T47D (cell line): ENCODE measurements around the gene MS4A6A.
"Not testable (repeated sequence)": the region's sequence is repeated elsewhere in the genome, so short reads cannot be mapped to it uniquely, and the experiment has no call there.

Source experiments
- DNase-seq, 2 experiments: peaks; one replicate each; pipeline versions ENCODE4 v3.0.0 to v3.0.0-alpha.2; 2011 to 2012; ENCODE audit warnings: low read depth in 1 of 2, low spot score in 1 of 2
- JUND ChIP-seq: IDR thresholded peaks from 2 replicates; pipeline ENCODE4 v1.6.1; 2012; ENCODE audit warnings: low read depth
- in situ Hi-C: cut with HindIII; loops from 2 replicates; pipeline ENCODE4 v1.10.0; 2016; ENCODE audit warnings: low sequenced_read_pairs, low pct_unique_long_range_greater_than_20kb

Gene MS4A6A

GRCh38 chr11:60182541-60183330 is at the start of gene MS4A6A:
TSS of gene MS4A6A (minus strand) at chr11:60183083. CDS start at chr11:60181727, 1,356 bp downstream.
- no peak for TF ChIP-seq JUND
- in situ Hi-C loops = no loop called here

GRCh38 chr11:60230681-60231080 is 47.8 kb upstream of the MS4A6A start:
- no peak for TF ChIP-seq JUND
- in situ Hi-C loops = no loop called here
- DNase-seq = no peak

More at GRCh38 chr11:60182541-60183330, at the start of gene MS4A6A:
- no peak for DNase-seq

- TF ChIP-seq JUND = no peak
- DNase-seq = no peak
- in situ Hi-C loops = no loop called here
These were observed 39.3 kb upstream of the MS4A6A start for GRCh38 chr11:60222141-60222540.

- TF ChIP-seq JUND = no peak
- no peak for DNase-seq
- in situ Hi-C loops = no loop called here
These were observed 38.8 kb upstream of the MS4A6A start for GRCh38 chr11:60221692-60222091.

GRCh38 chr11:60221181-60221580 is 38.3 kb upstream of the MS4A6A start:
- in situ Hi-C loops = no loop called here
- TF ChIP-seq JUND = no peak
- DNase-seq = no peak

GRCh38 chr11:60214386-60214785 is 31.5 kb upstream of the MS4A6A start:
- no peak for DNase-seq
- no peak for TF ChIP-seq JUND
- in situ Hi-C loops = no loop called here

GRCh38 chr11:60211206-60211605 is 28.3 kb upstream of the MS4A6A start:
- DNase-seq = no peak
- in situ Hi-C loops = no loop called here
- no peak for TF ChIP-seq JUND

- DNase-seq = no peak
- in situ Hi-C loops = no loop called here
- TF ChIP-seq JUND = no peak
These were observed 27.1 kb upstream of the MS4A6A start for GRCh38 chr11:60209977-60210376.

GRCh38 chr11:60208951-60209350 is 26.1 kb upstream of the MS4A6A start:
- no peak for DNase-seq
- in situ Hi-C loops = no loop called here
- TF ChIP-seq JUND = no peak

GRCh38 chr11:60208146-60208895 is 25.4 kb upstream of the MS4A6A start:
- in situ Hi-C loops = no loop called here
- TF ChIP-seq JUND = no peak

GRCh38 chr11:60206616-60207015 is 23.7 kb upstream of the MS4A6A start:
- TF ChIP-seq JUND = no peak
- DNase-seq = no peak
- in situ Hi-C loops = no loop called here

More at GRCh38 chr11:60208146-60208895, 25.4 kb upstream of the MS4A6A start:
- DNase-seq = no peak

GRCh38 chr11:60204922-60205321 is 22.0 kb upstream of the MS4A6A start:
- in situ Hi-C loops = no loop called here
- DNase-seq = no peak
- TF ChIP-seq JUND = no peak

GRCh38 chr11:60201334-60201733 is 18.5 kb upstream of the MS4A6A start:
- DNase-seq, in situ Hi-C loops: not testable (repeated sequence)

GRCh38 chr11:60197442-60197841 is 14.6 kb upstream of the MS4A6A start:
- in situ Hi-C loops = no loop called here
- DNase-seq = no peak
- TF ChIP-seq JUND = no peak
